ENCODE data around the gene RDM1.
"Not testable (repeated sequence)": the region's sequence is repeated elsewhere in the genome, so short reads cannot be mapped to it uniquely, and the experiment has no call there.

Gene RDM1

GRCh38 chr17:35897772-35898171 lies 32.8 kb downstream of the RDM1 start:
- not testable (repeated sequence) for DNase-seq

- peak in 1 of 3 experiments; percentile 72 for DNase-seq
Observed at GRCh38 chr17:35895636-35896587, 34.7 kb downstream of the RDM1 start.

- DNase-seq: no peak
Observed at GRCh38 chr17:35894206-35894605, 36.4 kb downstream of the RDM1 start.

DNA sequence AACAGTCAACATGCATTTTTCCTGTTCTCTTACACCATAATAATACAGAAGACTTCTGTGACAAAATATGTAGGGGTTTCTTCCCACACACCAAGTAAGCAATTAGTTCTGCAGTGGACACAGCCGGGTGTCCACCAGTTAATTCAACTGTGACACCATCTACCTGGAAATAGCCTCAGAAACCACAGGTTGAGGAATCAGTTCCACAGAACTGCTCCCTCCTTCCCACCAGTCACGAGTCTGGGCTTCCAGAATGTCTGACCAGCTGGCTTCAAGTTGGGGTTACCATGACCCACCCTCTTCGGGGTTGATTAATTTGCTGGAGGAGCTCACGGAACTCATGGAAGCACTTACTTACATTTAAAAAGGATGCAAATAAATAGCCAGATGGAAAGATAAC lies 36.8 kb downstream of the RDM1 start:
- no peak for DNase-seq

GRCh38 chr17:35892091-35893035 lies 38.2 kb downstream of the RDM1 start:
- DNase-seq: no peak

DNA sequence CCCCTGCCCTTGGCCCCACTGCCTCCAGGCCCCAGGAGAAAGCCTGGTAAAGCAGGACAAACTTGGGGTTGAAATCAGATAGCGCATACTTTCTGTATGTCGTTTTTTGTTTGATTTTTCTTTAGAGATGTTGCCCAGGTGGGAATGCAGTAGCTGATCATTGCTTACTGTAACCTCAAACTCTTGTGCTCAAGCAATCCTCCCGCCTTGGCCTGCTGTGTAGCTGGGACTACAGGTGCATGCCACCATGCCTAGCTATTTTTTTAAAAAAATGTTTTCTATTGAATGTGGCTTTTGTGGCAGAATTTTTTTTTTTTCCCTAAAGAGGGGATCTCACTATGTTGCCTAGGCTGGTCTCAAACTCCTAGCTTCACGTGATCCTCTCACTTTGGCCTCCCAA lies 39.3 kb downstream of the RDM1 start:
- DNase-seq: no peak

DNA sequence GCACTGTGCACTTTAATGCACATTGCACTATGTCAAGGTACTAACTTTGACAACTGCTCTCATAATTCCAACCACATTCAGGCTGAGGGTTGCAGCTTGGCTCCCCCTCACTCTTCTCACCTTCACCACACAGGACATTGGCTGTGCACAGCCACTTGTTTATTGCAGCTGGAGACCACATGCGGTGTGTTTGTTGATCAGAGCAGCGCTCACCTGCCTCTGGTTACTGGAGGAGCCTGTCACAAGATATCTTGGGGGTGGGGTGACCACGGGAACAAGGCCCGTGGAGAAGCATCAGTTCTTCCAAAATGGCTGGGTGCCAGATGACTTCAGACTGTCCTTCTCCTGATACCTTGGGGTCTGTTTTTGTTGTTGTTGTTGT lies 39.8 kb downstream of the RDM1 start:
- peak; percentile 34 to 72 (median 54) for DNase-seq

- peak in 2 of 3 experiments; percentile 50 to 57 for DNase-seq
Observed at GRCh38 chr17:35889818-35890773, 40.5 kb downstream of the RDM1 start.

DNA sequence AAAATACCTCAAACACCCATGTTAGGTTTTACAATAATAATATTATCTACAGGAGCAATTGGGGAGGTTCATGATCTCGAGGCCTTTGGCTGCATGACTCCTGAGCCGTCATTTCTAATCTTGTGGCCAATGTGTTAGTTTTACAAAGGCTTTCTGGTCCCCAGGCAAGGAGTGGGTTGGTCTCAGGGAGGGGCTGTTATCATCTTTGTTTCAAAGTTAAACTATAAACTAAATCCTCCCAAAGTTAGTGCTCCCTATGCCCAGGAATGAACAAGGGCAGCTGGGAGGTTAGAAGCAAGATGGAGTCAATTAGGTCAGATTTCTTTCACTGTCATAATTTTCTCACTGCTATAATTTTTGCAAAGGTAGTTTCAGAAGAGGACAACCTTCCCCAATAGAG lies 41.3 kb downstream of the RDM1 start:
- no peak for DNase-seq

DNA sequence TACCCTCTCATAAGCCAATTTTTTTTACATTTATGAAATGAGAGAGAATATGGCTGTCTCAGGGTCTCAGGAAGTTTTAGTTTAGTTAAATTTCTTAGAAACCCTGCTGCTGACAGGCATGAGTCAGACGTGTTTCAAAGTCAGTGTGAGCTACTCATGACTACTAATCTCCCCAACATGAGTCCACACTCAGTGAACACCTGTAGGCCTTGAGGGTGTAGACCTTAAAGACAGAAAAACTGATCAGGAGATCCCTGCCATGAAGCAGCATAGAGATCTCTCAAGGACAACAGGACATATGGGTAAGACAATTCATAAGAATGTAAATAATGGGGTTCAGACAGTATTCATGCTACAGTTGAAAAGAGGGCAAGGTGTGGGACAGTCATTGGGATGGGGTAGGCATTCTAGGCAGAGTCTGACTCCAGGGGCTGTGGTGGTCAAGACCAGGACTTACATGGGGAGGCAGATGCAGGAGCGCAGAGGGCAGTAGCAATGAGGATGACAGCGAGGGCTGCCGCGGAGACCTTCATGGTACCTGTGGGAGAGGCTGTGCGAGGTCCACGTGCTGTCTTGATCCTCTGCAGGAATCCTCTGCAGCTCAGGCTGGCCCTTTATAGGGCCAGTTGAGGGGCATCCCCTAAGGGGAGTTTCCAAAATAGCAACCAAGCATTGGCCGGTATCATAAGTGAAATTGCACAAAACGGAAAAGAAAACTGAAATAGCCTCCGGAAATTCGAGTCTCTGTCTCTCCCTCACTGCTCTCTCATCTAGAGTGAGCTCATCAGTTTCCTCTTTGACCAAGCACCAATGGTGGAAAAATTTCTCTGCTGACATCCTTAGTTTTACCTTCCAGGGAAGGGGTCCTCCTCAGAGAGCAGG lies 50.6 kb downstream of the RDM1 start, which contains the start of gene CCL5:
CCL5 (minus strand) TSS at position 588 of the 882 bp plus-strand sequence.
- no peak for DNase-seq

DNA sequence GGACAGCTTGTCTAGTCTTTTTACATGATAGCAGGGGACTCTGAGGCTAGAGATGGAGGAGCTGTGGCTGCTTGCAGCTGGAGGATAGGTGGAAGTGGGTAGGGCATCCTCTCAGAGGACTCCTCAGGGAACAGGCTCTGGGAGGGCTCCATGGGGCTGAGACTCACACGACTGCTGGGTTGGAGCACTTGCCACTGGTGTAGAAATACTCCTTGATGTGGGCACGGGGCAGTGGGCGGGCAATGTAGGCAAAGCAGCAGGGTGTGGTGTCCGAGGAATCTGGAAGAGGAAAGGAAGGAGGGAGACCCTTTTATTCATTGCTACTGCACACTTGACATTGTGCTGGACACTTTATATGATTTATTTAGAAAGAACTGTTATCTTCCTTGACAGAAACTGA lies 52.2 kb downstream of the RDM1 start:
- no peak for DNase-seq

DNA sequence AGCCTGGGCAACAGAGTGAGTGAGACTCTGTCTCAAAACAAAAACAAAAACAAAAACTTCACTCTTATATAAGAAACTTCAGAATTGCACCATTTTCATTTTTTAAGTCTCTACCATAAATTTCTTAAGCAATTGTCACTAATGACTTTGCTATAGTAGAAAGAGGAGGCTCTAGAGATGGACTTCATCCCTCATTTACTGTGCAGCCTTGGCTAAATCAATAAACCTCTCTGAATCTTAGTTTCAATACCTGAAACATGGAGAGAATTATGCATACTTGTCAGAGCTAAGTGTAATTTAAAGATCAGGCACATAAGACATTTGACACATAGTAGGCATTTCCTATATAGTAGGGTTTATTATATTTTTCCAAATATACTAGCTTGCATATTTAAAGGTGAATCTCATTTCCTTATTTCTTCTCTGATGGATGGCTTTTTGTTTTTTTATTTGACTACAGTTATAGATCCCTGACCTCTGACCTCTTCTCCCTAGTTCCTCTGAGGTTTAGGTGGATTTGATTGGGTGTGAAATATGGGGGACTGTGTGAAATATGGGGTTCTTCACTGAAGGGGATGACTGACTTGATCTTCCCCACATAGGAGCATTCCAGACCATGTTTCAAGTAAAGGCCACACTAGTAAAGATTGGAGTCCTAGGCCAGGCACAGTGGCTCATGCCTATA lies 53.1 kb downstream of the RDM1 start:
- no peak for DNase-seq

GRCh38 chr17:35876534-35876933 lies 54.0 kb downstream of the RDM1 start:
- no peak for DNase-seq

DNA sequence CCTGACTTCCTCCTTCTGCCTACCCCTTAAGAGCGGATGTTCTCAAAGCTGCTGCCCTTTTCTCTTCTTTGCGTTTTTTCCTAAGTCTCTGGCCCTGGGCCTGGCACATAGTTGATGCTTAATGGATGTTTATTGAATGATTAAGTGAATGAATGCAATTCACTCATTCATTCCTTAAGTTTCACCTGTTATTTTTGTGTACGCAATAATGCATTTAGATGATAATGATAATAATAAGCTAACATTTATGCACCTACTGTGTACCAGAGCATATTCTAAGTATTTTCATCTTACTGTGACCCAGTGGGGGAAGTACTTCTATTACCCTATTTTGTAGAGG lies 54.8 kb downstream of the RDM1 start:
- DNase-seq: no peak

DNA sequence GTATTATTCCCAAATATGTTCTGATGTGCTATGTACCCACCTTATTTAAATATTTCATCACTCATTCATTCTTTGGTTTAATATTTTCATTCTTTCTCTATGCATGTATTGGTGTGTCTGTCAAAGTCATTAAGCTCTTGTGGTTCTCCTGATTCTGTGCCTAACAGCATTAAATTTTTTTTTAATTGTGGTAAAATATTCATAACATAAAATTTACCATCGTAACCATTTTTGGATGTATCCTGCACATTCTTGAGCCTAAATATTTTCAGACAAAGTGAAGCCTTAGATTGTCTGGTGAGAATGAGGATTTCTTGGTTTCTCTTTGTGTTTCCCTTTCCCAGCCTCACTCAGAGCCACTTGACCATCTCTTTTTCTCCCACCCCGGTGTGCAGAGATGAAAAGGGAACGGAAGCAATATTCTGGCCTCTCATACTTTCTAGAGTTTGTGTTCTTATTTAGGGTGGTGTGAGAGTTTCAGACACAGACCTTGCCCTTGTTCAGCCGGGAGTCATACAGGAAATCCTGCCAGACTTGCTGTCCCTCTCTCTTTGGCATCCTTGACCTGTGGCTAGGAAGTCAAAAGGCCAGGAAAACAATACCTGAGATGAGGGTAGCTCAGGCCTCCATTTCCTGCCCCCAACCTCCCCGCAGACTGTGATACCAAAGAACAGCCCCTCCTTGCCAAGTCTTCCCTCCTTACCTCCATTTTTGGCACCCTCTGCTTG lies 55.3 kb downstream of the RDM1 start:
- no peak for DNase-seq

- no peak for DNase-seq
Observed at GRCh38 chr17:35872196-35872980, 58.2 kb downstream of the RDM1 start.

GRCh38 chr17:35870906-35871819 lies 59.4 kb downstream of the RDM1 start:
- no peak for DNase-seq

DNA sequence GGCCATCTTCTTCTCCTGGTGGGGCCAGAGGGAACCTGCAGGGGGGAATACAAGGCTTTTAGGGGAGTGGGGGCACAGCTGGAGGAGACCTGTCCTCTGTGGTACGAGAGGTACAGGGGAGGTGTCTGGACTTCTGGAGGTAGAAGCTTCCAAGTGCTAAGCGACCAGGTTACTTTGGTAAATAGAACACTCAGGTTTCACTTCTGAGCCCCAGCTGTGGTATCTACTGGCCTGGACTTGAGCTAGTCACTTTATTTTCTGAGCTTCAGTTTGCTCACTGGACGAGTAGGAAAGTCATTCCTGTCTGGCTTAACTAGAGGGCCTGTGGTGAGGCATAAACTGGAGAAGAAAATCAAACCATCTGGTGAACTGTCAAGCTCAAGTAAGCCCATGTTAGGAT lies 61.8 kb downstream of the RDM1 start, which contains the start of gene HEATR9:
HEATR9 (minus strand) TSS at position 155 of the 400 bp plus-strand sequence; CDS start at position 6, 149 bp downstream.
- DNase-seq: no peak
